Cardiac septum (tissue), 1 donor: Measurements from ENCODE around the gene TBC1D14. TPM values are rescaled to one million over a fixed set of nuclear protein-coding genes. Genes with fewer than 3 reads are reported as not detected.
"Not testable (repeated sequence)": the region's sequence is repeated elsewhere in the genome, so short reads cannot be mapped to it uniquely, and the experiment has no call there.

Source experiments
- DNase-seq: peaks from one replicate; pipeline ENCODE4 v3.0.0-alpha.2; 2020; ENCODE audit warnings: low spot score
- intact Hi-C: fragments of 100-400 bp; cut with DNase I; formaldehyde crosslinking; loops from one replicate; pipeline ENCODE4 v1.14.0; 2022
- total RNA-seq: library from RNA; stranded (reverse); fragmentation: NEBNext Ultra II Directional; extraction: Animal tissue kit (Norgen Biotek cat#: 25700); gene quantifications from one replicate; pipeline ENCODE4 v1.2.1, GENCODE V29; 2021
- donor health status: DM: no; HTN: no; CAD: no.

TBC1D14 gene
- total RNA-seq, 1 donor from 2014 or later, result 30.8 TPM

DNA sequence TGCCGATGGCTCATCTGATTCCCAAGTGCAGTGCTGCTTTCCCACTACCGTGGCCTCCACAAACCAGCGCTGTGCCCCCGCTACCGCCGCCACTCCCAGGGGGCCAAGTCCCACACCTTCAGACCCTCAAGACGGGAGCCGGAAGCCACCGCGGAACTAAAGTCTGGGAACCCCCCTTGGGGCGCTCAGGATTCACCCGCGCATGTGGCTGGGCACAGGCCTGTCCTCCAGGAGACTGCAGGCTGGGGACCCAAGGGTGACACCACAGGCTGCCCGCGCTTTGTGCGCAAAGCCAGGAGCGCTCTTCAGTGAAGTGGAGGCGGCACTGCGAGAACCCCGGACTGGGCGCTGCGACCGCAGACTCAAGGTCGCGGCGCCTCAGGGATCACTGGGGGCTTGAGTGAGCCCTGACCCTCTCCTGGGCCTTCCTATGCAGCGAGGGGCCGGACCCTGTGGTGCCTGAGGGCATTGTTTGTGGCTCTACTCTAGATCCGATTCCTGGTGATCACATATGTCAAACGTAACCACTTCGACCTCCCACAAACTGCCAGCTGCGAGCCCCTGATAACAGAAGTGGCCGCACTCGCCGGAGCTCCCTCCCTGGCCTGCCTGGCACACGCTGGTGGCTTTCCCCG is 20.4 kb upstream of the TBC1D14 start:
- DNase-seq, result no peak
- intact Hi-C loops, result no loop called here

DNA sequence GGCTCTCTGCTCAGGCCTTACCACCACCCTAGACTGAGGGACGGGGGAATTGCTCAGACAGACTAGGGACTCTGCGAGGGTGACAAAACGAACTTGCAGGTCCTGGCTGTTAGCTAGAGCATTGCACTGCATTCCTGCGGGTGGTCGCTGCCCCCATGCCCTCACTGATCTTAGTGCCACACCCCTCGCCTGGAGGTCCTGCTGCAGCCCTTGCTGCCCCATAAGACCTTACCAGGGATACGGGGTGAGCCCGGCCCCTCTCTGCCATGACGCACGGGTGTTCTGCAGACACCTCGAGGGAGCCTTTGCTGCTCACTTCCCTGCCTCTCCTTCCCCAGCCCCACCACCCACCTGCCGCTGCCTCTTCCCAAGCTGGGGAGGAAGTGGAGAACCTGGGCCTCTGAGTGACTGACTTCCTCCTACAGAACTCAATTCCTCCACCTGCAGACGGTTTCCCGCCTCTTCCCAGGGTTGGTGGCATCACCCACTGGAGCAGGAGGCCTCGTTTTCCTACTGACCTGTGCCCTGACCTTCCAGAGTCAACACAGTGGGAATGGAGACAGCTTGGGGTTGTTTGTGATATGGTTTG is 19.8 kb upstream of the TBC1D14 start:
- intact Hi-C loops, result no loop called here
- DNase-seq, result no peak

DNA sequence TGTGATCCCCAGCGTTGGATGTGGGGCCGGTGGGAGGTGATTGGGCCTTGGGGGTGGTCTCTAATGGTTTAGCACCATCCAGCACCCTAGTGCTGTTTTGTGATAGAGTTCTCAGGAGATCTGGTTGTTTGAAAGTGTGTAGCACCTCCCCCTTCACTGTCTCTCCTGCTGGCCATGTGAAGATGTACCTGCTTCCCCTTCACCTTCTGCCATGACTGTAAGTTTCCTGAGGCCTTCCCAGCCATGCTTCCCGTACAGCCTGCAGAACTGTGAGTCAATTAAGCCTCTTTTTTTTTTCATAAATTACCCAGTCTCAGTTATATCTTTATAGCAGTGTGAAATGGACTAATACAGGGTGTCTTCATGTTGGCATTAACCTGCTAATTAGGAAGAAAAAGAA is 19.3 kb upstream of the TBC1D14 start:
- no peak for DNase-seq
- intact Hi-C loops, result no loop called here

DNA sequence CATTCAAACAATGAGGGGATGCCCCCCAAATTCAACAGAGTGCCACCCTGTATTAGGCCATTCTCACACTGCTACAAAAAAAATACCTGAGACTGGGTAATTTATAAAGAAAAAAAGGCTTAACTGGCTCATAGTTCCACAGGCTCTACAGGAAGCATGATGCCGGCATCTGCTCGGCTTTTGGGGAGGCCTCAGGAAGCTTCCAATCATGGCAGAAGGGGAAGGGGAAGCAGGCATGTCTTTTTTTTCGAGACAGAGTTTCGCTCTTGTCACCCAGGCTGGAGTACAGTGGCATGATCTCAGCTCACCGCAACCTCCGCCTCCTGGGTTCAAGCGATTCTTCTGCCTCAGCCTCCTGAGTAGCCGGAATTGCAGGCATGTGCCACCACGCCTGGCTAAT is 18.7 kb upstream of the TBC1D14 start:
- intact Hi-C loops, DNase-seq: not testable (repeated sequence)

DNA sequence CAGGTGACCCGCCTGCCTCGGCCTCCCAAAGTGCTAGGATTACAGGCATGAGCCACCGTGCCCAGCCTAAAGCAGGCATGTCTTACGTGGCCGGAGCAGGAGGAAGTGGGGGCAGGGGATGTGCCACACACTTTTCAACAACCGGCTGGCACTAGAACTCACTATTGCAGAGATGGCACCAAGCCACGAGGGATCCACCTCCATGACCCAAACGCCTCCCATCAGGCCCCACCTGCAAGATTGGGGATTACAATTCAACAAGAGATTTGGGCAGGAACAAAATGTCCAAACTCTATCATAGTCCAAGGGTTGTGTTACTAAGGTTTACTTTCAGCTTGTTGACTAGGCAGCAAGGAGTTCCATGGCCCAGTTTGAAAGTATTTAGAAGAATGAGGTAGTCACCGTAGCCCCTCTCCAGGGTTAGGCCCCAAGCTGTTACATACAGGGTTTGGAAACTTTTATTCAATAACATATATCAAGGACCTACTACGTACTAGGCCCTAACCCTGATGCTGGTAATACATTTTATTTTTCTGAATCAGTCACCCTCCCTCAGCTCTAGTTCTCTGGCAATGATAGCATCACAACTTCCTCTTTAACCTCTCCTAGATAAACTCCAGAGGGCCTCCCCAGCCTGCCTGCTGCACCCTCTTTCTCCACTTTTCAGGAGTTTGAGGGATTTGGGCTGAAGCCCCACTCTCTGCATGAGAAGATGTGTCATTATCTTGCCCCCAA is 18.0 kb upstream of the TBC1D14 start:
- no peak for DNase-seq
- intact Hi-C loops, result no loop called here

DNA sequence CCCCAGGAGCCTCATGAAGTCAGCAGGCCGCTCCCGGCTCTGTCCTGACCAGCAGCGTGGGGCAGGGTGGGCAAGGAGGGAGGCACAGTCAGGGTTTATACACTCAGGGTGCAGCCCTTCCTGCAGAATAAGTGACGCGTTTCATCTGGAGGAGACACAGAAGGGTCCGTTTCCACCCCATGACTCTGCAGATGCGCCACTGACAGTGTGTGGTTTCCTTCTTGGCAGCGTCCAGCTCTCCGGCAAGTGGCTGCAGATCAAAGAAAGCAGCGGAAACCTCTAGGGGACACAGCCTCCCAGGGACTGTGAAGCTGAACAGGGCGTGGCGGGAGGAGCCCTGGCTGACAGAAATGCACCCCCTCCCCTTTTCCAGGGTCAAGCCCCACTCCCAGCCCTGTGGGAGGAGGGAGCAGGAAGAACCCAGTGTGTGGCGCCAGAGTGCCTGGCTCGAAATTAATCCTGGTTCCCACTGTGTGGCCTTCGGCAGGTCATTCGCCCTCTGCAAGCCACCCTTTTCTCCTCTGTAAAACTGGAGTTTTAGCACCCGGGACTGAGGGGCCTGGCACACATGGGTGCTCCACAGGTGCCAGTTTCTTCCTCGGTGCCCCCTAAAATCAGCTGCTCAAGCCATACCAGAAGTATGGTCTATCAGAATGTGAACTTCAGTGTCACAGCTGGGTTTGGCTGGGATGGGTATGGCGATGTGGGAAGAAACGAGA is 17.3 kb upstream of the TBC1D14 start:
- peak; percentile 86 for DNase-seq
- intact Hi-C loops, result no loop called here

DNA sequence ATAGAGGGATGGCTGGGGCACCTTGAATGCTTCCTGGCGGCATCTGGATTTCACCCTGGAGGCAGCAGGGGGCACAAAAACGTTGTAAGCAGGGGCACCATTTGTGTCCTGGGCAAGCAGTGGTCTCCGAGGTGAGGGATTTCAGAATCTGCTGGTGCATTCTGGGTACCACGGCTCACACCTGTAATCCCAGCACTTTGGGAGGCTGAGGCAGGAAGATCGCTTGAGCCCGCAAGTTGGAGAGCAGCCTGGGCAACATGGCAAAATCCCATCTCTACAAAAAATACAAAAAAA is 16.8 kb upstream of the TBC1D14 start:
- no peak for DNase-seq
- intact Hi-C loops, result no loop called here

DNA sequence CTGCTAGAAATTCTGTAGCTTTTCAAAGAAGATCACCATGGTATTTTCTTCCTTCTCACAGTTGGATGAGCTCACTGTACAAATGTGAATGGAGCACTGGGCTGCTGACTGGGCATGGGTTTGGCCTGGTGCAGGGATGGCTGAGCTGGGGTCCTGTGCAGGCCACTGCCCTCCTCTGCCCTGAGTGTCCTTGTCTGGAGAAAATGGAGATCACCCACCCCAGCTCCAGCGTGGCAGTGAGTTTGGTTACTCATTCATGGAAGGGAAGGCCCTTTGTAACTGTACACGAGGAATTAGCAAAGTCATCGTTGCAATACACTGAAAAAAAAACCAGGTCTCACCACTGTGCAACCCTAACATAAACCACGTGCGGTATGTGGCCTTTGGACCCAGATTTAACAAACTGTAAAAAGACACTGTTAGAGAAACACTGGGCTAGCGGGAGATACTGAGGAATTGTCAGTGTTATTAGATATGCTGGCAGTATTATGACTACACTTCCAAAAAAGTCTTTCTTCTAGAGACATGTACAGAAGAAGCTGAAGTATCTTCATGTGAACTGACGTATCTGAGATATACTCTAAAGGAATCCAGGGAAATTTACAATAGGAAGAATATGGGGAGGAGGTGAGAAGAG is 16.1 kb upstream of the TBC1D14 start:
- intact Hi-C loops, result no loop called here
- no peak for DNase-seq

DNA sequence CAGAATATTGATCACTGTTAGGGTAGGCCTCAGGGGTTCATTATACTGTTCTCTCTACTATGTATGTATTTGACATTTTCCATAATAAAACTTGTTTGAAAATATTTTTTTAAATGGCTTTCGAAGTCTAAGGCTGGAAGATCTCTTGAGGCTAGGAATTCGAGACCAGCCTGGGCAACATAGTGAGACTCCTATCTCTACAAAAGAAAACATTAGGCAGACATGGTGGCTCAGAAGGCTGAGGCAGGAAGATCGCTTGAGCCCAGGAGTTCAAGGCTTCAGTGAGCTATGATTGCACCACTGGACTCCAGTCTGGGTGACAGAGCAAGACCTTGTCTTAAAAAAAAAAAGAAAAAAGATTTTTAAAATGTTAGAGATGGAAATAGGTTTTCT is 15.5 kb upstream of the TBC1D14 start:
- intact Hi-C loops, result no loop called here
- no peak for DNase-seq

DNA sequence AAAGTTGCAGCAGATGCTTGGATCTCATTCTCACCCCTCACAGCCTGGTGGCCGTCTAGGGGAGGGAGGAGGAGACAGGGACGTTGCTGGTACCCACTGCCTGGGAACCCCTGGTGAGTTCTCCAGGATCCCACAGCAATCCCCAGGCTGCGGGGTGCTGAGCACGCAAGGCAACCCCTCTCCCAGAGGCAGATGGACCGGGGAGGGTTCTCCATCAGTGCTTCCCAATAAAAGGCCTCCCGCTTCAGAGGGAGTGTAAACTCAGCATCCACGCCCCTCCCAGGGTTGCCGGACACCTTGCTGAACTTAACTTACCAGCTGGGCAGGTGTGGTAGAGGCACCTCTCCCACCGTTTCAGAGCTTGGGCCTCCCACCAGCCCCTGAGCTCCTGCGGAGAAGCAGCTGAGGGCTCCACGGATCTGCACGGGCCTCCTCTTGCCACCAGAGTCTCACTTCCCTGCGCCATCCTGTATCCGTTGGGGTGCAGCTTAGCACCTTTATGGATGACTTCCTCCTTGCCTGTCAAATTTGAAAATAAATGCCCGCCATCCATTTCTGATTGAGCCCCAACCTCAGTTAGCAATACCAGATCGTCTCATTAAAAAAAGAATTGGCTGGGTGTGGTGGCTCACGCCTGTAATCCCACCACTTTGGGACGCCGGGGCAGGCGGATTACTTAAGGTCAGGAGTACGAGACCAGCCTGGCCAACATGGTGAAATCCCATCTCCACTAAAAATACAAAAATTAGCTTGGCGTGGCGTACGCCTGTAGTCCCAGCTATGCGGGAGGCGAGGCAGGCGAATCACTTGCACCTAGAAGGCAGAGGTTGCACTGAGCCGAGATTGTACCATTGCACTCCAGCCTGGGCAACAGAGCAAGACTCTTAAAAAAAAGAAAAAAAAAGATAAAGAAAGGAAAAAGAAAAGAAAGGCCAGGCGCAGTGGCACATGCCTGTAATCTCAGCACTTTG is 14.8 kb upstream of the TBC1D14 start:
- intact Hi-C loops, result no loop called here
- DNase-seq, result no peak

DNA sequence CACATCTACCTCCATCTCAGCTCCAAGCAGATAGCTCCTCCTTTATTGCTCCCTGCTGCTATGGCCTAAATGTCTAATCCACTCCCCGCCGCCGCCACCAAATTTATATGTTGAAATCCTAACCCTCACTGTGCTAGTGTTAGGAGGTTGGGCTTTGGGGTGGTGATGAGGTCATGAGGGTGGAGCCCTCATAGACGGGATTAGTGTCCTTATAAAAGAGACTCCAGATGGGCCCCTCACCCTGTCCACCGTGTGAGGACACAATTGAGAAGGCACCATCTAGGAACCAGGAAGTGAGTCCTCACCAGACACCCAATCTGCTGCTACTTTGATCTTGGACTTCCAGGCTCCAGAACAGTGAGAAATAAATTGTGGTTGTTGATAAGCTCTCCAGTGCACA is 13.6 kb upstream of the TBC1D14 start:
- intact Hi-C loops, result no loop called here
- no peak for DNase-seq

DNA sequence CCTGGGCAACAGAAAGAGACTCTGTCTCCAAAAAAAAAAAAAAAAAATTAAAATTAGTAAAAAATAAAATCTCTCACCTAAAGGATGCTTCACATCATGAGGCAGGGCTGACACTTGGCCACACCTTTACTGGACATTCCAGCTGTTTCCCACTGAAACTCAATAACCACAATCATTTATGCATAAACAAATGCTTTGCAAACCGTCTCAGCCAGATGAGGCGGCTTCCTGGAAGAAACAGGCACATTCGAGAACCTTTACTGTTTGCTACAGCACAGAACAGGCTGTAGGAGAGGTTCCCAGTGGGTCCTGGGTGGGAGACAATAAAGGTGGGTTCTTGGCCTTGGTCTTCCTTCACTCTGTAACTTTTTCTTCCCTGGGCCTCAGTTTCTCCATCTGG is 10.9 kb upstream of the TBC1D14 start:
- no peak for DNase-seq
- intact Hi-C loops, result no loop called here

DNA sequence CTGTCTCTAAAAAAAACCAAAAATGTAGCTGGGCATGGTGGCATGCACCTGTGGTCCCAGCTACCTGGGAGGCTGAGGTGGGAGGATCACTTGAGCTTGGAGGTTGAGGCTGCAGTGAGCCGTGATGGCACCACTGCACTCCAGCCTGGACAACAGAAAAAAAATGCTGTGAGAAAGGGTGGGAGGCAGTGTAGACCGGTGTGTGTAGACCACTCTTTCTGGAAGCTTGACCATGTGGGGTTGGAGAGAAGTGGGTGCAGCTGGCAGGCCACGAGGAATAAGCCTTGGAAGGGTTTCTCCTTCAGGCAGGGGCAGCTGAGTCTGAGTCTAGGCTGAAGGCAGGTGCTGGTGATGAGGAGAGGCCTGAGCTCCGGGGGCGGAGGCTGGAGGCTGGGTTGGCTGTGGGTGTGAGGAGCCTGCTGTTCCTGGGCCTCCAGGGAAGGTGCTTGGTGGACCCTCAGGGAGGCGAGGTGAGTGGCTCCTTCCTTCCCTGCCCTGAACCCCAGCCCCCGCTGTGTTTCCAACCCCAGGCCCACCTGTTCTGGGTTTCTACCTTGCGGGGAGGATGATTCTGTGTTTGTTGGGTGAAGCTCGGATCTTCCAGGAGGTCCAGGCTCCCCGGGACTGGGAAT is 9.3 kb upstream of the TBC1D14 start:
- no peak for DNase-seq
- intact Hi-C loops, result no loop called here

DNA sequence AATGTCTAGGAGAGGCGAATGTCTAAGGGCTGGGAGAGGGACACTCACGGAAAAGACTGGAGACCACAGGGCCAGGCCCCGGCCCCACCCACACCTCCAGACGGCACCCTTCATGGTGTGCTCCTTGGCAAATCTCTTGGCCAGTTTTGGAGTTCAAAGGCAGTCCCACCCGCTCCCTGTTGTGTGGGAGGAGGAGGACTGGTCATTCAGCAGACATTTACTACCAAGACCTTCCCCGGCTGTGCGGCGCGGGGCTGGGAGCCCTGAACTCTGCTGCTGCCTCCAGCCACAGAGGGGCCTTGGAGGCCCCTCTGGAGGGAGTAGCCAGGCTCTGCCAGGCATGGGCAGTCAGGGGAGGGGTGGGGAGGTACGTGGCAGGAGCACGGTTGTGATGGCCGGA is 8.7 kb upstream of the TBC1D14 start:
- intact Hi-C loops, result no loop called here
- no peak for DNase-seq

DNA sequence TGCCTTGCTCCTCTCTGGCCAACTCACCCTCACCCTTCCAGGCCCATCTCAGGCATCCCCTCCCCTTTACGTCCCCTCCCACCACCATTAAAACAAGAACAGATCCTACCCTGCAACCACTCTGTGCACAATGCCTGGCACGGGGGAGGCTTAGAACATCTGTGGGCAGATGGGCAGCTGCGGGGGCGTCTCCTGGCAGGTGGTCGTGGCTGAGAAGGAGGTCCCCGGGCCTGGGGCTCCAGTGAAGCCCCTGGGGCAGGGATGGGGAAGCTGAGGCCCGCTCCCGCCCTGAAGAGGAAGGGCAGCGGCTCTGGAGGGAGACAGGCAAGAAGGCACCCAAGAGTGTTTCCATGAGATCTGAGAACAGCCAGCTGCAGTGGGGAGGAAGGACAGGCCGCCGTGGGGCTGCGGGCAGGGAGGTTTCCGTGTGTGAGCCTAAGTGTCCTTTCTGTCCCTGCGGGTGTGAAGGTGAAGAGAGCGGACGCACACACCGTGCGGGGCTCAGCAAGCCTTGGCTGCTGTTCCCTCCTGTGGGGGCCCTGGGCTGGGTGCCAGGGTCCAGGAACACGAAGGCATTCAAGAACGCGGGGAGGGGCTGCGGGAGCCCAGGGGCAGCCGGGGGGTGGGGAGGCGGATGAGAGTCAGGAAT is 7.8 kb upstream of the TBC1D14 start:
- intact Hi-C loops, result no loop called here
- no peak for DNase-seq

DNA sequence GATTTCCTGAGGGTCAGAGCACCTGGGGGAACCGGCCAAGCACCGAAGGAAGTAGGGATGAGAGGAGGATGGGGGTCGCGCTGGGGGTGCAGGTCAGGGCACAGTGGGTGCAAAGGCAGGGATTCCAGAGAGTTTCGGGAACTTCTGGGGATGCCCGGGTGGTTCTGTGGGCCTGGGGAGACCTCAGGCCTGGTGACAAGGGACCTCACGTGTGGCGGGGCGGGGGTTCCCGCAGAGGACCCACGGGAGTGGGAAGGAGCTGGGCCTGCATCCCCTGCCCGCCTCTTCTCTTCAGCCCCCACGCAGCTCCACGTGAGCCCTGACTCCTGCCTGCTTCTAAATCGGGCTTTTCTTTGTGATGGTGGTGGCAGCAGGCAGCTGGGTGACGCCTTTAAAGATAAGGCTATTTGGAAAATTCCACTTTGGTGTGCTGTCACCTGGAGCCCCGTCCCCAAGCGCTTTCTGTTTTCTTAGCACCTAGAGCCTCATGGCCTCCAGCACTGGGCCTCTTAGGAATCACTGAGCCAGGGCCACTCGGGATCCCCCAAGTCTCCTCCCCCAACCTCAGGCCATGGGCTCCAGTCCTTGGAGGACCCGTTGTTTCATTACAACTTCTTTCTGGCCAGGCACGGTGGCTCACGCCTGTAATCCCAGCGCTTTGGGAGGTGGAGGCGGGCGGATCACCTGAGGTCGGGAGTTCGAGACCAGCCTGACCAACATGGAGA is 7.1 kb upstream of the TBC1D14 start:
- DNase-seq, result no peak
- intact Hi-C loops, result no loop called here

DNA sequence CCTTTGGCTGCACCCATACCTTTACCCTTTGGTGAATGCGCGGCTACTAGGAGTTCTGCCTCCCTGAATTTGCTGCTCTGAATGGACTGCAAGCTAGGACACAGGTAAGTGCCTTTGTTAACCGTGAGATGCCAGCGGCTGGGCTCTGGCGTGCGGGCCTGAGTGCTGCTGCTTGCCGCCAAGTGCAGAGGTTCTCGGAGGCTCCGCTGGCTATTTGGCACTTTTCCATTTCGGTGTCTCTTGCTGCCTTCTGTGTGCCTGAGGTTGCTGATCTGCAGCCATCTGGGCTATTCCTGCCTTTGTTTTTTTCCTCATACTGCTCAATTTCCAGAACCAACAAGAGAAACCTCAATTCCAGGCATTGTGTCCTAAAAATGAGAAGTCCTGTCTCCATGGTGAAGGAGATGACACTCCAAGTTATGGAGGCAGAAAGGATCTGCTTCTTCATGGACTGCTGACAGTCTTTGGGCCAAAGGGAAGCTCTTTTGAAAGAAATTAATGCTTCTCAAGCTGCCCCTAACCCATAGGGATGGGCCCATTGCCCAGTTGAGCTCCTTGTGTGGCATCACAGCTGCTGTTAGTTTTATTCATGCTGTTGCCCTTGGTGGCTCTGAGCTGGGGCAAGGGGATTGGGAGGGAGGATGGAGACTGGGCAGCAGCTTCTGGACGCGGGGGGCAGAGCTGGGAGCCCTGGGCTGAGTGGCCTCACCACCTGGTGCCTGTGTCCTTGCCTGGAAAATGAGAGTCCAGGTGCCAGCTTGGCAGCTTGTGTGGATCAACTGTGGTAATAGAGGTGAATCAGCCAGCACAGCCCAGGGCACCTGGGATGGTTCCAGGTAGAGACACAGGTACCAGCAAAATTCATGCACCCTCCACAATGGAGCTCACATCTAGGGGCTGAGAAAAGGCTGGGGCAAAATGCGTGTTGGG is 3.8 kb upstream of the TBC1D14 start:
- no peak for DNase-seq
- intact Hi-C loops, result no loop called here
